DMS53 (cell line): Measurements from ENCODE around the gene FHIP1B.

Experiments
- DNase-seq: peaks from one replicate; lab custom pipeline; 2025; lab: John Stamatoyannopoulos, UW

FHIP1B gene

DNA sequence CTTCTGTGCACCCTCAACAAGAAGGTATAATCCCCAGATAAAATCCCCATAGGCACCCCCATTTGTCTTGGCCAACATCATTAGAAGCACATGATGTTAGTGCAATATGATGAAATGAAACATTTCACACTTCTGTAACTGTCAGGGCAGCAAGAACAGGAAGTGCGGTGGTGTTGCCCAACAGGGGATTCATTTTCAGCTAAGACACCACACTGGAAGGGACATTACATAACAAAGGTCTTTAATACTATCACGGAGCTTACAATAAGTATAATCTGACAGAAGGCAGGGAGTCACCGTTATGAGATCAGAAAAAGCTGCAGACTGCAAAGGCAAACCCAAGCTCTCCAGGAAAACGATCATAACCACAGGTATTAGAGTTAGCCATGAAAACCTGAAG is 33.5 kb downstream of the FHIP1B start:
- DNase-seq: no peak

DNA sequence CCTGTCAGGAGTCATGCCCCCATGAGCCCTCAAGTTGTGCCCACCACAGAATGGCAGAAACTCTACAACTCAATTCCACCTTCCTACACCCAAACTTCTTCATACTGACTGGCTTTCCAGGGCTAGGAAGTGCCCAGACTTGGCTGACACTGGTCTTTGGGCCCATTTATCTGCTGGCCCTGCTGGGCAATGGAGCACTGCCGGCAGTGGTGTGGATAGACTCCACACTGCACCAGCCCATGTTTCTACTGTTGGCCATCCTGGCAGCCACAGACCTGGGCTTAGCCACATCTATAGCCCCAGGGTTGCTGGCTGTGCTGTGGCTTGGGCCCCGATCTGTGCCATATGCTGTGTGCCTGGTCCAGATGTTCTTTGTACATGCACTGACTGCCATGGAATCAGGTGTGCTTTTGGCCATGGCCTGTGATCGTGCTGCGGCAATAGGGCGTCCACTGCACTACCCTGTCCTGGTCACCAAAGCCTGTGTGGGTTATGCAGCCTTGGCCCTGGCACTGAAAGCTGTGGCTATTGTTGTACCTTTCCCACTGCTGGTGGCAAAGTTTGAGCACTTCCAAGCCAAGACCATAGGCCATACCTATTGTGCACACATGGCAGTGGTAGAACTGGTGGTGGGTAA is 35.1 kb downstream of the FHIP1B start, which contains the start of gene OR52W1:
Gene OR52W1 (plus strand): TSS at position 51 of the 637 bp plus-strand sequence. CDS start 0 bp downstream, at position 51.
- no peak for DNase-seq

DNA sequence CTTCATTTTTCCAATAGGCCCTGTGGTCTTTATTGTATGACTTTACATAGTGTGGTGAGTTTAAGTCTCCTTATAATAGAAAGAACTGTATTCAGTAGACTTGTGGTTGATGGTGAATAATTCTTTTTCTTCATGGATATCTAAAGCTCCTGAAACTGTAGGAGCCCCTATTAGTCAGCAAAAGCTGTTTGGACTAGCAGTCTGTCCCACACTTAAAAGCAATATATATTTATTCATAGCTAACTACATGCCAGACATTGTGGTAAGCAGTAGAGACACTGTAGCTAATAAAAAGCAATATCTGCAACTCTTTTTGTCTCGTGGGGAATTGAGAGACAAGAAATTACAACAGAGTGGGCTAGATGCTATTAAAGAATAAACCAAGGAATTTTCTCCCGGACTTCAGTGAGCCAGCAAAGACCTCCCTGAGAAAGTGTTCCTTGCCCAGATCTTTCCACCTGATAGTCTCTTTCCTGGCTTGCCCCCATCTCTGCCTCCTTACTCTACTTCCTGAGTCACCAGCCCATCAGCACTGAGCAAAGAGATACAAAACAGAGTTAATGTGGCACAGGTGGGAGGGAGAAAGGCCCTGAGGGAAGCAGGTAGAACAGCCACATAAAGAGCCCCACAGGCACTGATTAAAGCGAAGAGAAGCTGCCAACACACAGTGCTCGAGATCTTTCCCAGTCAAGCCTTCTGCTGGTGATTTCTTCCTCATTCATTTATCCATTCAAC is 36.8 kb downstream of the FHIP1B start:
- no peak for DNase-seq

DNA sequence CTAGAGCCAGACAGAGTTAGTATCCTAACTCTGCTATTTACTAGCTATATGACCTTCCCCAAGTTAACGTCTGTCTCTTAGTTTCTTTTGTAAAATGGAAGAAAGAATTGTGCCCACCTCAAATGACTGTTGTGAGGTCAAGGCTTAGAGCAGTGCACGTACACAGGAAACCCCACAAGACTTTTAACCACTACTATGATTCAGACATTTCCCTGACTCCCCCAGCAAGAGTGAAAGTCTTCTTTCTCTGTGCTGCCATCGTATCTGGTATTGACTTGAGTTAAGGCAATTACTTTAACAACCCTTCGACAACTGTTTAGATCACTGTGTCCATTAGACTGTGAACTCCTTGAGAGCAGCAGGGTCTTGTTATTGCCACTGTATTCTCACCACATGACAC is 38.0 kb downstream of the FHIP1B start:
- no peak for DNase-seq

DNA sequence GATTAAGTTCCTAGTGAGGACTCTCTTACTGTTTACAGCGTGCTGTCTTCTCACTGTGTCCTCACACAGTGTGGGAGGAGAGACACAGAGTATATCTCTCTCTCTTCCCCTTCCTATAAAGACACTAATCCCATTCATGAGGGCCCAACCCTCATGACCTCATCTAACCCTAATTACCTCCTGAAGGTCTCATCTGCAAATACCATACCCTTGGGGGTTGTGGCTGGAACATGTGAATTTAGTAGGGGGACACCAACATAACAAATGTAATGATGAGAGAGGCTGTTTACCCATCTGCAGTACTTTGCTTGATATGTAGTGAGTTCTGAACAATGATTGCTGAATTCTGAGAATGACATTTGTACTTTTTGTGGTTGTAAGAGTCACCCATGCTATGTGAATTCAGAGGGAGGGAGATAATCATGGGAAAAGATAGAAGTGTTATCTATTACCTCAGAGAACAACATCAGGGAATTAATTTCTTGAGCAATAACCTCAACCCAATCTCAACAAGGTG is 40.3 kb downstream of the FHIP1B start:
- no peak for DNase-seq

DNA sequence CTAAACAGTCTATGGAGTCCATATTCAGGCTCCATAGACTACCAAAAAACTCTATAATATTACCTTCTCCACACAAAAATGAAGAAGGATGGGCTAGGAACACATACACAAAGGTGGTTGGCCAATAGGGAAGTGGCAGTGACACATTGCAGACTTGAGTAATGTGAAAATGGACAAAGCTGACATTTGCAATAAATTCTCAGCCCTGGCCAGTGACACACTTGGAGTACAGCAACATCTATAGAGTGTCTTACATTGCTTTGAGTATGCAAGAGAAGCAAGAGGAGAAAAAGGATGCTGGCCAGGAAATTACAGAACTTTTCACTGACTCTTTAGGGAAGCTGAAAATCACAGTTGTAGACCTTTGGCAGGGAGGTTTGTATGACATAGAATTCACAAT is 42.7 kb downstream of the FHIP1B start:
- no peak for DNase-seq

DNA sequence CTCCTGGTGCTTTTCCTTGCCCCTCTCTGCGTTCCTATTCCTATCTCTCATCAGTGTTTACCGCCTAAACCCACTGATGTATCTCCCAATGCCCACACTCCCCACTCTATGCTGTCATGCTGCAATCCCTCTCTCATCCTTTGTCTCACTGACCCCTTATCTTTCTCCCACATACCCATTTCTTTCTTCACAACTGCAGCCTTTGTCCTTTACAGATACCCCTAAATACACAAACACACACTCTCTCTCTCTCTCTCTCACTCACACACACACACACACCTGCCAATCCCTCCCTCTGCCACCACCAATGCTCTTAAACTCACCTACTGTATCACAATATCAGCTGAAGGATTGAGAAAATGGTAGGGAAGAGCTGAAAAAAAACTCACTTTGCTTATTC is 59.0 kb downstream of the FHIP1B start:
- DNase-seq: no peak

DNA sequence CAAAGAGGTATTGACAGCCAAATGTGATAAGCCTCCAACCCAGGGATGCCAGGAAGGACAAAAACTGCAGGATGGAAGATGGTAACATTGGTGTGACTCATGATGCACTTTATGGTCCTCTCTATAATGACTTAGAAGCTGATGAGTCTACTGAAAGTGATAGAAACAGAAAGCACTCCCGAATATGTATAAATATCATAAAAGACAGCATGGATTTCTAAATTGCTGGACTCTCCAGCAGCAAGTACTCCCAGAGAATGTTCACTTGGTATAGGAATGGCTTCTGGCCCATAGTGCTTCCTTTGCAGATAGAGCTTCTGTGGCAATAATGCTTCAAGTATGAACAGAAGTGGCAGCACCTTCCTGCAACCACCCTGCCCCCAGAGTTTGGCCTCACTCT is 64.2 kb downstream of the FHIP1B start, which contains the start of gene OR52B2:
Gene OR52B2 (minus strand): TSS at position 101 of the 400 bp plus-strand sequence. CDS start 0 bp downstream, at position 101.
- DNase-seq: no peak
